ELF-1 (cell line): ENCODE results near the gene RHOV.

Experiments
- DNase-seq: peaks from one replicate; pipeline ENCODE4 v3.0.0-alpha.2; 2016; ENCODE audit warnings: low read depth, low spot score

RHOV gene

DNA sequence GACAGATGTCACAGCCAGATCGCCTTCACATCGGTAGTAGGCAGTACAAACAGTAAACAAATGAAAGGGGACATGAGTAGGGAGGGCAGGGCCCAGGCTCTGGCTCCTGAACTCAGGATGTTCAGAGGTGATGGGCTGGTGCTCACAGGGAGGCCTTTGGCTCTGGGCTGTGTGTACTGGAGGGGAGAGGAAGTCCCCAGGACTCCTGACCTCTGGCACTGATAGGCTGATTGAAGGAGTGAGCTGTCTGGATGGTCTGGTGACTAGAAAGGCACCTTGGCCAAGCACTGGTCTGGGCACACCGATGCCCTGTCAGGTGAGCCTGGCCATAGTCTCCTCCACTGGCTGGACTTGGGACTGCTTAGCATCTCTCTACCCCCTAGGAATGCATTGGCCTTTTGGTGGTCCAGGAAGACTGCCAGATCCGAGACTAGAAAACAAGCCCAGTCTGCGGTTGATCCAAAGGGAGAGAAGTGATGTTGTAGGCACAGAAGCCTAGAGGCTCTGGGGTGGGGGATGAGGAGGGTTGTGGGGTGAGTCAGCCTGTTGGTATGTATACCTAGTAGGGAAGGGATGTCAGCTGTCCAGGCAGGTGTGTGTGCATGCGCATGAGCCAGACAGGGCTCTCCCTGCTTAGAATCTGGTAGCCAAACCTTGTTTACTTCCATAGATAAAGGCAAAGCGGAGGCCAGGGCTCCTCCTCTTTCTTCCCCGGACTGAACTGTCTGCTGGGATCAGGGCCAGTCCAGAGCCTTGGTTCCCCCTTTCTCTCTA is 28.3 kb downstream of the RHOV start:
- peak; percentile 89 for DNase-seq

DNA sequence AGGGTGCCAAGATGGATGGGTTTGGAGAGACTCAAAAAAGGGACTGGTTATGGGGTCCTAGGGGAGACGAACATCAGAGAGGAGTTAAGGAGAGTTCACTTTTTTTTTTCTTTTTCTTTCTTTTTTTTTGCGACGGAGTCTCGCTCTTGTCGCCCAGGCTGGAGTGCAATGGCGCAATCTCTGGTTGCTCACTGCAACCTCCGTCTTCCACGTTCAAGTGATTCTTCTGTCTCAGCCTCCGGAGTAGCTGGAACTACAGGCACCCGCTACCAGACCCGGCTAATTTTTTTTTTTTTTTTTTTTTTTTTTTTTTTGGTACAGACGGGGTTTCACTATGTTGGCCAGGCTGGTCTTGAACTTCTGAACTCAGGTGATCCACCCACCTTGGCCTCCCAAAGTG is 29.0 kb downstream of the RHOV start:
- no peak for DNase-seq

DNA sequence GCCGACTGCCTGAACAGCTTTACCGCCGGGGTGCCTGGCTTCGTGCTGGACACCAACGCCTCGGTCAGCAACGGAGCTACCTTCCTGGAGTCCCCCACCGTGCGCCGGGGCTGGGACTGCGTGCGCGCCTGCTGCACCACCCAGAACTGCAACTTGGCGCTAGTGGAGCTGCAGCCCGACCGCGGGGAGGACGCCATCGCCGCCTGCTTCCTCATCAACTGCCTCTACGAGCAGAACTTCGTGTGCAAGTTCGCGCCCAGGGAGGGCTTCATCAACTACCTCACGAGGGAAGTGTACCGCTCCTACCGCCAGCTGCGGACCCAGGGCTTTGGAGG is 29.4 kb downstream of the RHOV start:
- DNase-seq: no peak

DNA sequence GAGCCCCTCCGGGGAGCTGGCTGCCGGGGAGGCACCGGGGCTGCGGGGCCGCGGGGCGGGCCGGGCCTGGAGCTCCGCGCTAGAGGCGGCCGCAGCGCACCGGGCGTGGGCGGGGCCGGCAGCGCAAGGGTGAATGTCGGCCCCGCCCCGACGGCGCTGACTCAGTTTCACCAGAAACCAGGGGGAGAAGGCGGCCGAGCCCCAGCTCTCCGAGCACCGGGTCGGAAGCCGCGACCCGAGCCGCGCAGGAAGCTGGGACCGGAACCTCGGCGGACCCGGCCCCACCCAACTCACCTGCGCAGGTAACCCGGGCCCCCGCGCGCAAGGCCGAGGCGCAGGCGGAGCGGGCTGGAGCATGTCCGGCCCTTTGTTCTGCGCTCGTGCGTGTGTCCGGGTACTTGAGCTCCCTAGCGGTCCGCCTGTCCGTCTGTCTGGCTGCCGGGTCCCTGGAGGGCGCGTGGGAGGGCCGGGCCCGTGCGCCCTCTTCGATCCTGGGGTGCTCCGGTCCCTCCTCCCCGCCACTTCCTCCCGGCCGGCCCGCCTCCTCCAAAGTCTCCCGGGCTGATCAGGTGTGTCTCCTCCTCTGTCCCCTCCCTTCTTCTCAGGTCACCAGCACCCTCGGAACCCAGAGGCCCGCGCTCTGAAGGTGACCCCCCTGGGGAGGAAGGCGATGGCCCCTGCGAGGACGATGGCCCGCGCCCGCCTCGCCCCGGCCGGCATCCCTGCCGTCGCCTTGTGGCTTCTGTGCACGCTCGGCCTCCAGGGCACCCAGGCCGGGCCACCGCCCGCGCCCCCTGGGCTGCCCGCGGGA is 29.9 kb downstream of the RHOV start, which contains the start of gene SPINT1:
Gene SPINT1 (plus strand): TSS at position 164 of the 811 bp plus-strand sequence. CDS start 507 bp downstream, at position 671.
- peak; percentile 57 for DNase-seq

DNA sequence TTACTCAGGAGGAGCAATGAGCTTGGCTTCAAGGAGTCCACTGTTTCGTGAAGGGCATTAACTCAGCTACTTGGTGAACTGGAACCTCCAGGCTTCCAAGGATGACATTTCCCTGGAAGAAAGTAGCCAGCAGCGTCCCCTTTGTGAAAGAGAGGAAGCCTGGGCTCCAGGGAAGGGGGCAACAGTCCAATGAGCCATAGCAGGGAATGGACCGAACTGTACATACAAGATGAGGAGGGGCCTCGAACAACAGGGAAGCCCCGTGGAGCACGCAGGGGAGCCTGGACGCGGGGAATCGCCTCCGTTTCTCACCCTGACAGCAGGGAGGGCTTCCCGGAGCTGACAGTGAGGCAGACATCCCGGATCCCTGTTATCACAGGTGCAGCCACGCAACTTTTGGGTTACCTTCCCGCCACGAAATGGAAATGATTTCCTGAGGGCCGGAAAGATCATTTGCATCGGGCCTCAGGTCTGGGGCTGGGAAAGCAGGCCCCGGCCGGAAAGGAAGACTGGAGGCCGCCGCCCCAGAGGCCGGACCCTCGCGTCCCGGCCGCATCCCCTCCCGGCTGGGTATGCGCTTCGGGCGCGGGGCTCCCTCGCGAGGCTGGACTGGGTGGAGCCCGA is 30.7 kb downstream of the RHOV start:
- DNase-seq: no peak

DNA sequence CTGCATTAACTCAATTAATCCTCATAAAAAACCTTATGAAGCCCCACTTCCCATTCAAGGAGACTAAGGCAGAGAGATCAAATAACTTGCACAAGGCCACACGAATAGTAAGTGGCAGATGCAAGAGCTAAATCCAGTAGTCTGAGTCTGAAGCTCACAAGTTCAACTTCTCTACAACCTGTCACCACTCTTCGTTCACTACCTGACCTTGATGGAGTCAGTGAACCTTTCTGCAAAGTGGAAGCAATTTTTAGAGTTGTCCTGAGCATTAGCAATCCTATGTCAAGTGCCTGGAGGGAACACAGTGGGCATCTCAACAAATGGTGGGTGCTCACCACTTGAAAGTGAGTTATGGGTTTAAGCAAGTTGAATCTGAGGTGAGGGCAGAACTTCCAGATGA is 32.3 kb downstream of the RHOV start:
- no peak for DNase-seq

DNA sequence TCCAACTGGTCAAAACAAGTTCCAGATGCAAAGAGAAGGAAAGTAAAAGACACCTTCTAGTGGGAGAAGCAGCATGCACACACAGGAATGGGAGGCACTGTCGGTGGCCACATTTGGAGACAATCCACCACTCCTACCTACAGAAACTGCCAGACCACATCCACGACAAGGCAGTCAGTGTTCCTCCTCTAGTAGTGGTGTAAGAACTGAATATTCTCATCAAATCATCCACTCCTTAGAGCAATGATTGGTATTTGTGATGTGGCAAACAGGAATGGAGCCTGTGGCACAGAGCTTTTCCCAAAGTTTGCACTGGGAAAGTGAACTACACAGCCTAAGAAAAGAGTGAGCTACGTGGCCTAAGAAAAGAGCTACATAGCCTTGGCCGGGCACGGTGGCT is 35.3 kb downstream of the RHOV start:
- DNase-seq: no peak

DNA sequence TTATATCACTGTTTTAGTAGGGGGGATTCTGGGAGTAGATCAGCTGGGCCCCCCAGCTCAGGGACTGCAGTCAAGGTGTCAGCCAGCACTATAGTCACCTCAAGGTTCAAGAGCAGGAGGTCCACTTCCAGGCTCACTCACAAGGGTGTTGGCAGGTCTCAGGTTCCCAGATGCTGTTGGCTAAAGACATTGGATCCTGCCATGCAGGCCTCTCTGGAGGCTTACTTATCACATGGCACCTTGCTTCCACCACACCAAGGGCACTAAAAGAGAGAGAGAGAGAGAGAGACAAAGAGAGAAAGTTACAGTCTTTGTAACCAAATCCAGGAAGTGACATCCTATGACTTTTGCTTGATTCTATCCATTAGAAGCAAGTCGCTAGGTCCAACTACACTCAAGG is 38.0 kb downstream of the RHOV start:
- DNase-seq: no peak

DNA sequence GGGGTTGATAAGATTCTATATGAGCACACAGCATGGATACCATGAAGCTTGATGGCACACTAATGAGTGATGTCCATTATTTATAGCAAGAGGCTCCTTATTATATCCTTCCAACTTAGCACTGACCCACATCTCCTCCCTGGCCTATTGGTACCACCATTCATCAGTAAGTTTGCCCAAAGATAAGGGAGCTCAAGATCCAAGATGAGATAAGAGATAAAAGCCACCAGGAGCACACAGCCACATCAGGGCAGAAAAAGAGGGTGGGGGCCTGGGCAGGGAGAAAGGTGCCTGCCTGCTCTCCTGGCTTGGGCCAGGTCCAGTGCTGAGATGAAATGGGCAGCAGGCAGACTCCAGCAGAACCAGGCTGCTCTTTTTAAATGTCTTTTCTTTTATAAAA is 41.1 kb downstream of the RHOV start:
- no peak for DNase-seq

DNA sequence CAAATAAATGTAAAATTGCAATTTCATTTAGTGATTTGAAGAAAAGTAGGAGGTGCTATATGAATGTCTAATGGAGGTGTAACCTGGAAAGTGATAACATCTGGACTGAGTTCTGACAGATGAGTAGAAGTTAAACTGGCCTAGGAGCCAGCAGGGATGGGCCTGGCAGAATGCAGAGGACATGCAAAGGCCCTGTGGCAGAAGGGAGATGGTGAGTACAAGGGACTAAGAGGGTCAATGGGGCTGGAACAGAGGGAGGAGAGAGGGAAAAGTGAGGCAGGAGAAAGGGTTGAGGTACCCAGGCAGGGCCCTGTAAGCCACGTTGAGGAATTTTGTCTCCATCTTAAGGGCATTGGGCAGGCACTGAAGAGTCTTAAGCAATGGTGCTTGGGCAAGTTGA is 42.2 kb downstream of the RHOV start:
- no peak for DNase-seq

DNA sequence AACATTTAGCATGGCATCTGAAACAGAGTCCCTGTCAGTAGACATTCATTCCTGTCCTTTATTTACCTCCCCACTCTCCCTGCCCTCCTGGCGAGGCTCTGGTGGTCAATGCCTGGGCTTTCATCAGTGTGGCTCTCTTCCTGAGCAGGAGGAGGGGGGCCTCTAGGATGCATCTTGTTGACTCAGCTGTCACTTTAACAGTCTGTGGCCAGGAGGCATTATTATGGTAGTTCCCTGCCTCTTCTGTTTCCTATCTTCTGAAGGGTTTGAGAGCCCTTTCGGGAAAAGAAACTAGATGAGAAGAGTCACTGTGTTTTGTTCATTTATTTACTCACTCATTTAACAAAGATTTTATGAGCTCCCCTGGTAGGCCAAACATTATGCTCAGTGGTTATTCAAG is 43.1 kb downstream of the RHOV start:
- peak; percentile 24 for DNase-seq

DNA sequence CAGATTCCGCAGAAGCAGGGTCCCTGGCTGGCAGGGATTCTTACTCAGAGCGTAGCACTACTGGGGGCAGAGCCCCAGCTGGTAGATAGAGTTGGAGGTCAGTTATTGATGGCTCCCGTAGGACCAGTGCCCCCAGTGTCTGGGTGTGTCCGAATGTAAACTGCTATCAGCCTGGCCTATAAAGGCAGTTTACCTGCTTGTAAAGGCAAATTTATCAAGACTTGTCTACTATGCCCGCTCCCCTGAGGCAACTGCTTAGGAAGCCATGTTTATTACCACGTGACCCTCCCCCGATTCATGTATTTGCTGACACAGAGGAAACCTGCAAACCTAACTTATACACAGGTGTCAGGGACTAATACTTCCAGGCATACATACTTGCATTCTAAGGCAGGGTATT is 44.9 kb downstream of the RHOV start:
- DNase-seq: no peak

DNA sequence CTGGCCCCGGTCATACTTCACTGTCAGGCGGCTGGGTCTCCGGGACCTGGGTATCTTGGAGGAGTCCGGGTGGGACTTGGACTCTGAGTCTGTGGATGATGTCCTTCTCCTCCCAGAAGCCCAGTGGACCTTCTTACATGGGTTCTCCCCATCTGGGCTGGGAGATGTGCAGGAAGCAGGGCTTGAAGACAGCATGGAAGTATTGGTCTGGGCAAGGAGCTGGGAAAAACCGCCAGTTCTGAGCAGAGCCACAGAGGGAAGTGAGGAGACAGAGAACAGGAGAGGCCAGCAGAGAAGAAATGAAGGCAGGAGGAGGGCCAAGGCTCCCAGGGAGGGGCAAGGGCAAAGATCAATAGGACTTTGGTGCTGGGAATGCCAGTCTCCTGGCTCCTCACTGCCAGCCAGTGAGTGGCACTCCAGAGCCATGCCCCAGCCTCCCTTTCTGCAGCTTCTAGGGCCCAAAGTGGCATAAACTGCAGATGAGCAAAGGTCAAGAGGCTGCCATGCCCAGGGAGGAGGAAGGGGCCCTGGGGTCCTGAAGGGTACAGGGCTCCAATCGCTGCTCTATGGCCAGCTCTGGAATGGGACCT is 45.5 kb downstream of the RHOV start, which contains the start of gene PPP1R14D:
Gene PPP1R14D (minus strand): TSS at position 262 of the 590 bp plus-strand sequence. CDS start 67 bp downstream, at position 195.
- no peak for DNase-seq

DNA sequence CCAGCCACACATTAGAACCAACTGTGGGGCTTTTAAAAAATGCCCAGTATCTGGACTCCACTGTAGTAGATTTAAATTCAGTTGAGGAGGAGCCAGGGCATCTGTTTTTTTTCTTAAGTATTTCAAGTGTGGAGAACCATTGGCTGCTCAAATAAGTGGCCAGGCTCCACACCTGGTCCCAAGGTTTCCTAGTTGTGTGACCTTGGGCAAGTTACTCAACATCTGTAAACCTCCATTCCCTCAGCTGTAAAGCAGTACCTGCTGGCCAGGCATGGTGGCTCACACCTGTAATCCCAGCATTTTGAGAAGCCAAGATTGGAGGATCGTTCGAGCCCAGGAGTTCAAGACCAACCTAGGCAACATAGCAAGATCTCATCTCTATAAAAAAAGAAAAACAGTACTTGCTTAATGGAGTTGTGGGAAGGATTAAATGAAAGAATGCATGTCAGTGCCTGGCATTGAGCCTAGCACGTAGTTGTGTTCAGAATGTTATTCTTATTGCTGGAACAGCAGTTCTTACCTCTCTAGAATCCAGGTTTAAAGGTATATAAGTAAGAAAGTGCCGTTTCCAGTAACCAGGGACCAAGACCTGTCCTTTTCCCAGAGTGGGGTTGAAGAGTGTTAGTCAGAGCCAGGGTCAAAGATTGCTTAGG is 47.5 kb downstream of the RHOV start:
- DNase-seq: no peak

DNA sequence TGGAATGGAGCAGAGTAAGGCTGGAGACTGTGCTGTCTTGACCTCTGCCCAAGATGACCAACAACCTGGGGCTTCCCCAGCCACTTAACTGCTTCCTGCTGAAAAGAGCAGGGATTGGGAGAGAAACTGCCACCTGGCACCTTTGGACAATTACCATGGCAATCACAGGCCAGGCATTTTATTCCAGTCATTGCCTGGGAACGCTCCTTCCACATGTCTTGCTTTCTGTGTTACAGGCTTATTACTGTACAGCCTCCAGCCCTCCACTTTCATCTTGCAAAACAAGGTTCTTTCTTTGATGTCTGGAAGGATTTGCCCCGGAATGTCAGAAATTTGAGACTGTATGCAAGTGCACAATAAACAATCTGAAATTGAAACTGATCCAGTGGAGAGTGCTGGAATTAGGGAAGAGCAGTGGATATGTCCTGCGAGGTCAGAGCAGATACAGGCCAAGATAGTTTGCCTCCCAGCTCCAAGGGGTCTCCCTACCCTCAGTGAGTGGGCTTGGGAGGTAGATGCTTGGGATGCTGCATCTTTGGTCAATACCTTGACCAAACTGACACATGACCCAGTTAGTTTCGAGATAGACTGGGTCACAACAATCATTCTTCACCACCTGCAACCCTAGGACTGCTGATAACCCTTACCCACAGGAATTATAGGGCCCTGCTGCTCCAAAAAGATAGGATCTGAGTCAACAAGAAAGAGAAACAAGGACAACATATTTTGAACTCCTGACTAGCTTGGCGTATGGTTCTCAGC is 48.2 kb downstream of the RHOV start:
- DNase-seq: peak; percentile 27

DNA sequence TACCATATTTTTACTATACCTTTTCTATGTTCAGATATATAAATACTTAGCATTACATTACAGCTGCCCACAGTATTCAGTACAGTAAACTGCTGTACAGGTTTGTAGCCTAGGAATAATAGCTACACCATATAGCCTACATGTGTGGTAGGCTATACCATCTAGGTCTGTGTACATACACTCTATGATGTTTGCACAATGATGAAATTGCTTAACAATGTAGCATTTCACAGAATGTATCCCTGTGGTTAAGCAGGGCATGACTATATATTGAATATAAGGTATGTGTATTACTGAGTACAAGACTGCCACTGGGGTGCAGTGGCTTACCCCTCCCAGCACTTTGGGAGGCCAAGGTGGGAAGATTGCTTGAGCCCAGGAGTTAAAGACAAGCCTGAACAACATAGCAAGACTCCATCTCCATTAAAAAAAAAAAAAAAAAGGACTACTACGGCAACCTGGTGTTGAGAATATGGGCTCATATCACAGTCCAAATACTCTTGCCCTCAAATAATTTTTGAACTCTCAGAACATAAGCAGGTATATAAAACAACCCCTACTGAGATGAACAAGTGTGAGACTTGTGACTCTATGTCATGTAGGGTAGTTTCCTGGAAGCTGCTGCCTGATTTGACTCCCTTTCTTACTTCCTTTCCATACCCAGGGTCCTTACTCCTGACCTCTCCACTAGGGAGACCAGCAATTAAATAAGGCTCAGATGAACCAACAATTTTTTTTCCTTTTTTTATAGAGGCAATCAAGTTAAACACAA is 50.3 kb downstream of the RHOV start:
- no peak for DNase-seq
